K562 (cell line): Measurements from ENCODE around the gene HOXB8. TPM values are rescaled to one million over a fixed set of nuclear protein-coding genes. Genes with fewer than 3 reads are reported as not detected.

Source experiments
- ATF4 ChIP-seq: fragments of 450-650 bp; formaldehyde crosslinking; IDR thresholded peaks from 2 replicates; pipeline ENCODE4 v1.4.0; 2022; ENCODE audit warnings: mild to moderate bottlenecking, moderate library complexity
- DMBX1 ChIP-seq: fragments of 250-450 bp; sonication (Bioruptor Pico); IDR thresholded peaks from 2 replicates; pipeline ENCODE4 v1.8.0; 2022; ENCODE audit warnings: inconsistent platforms, mild to moderate bottlenecking, moderate library complexity, borderline replicate concordance
- DPF2 ChIP-seq: fragments of 450-650 bp; IDR thresholded peaks from 2 replicates; pipeline ENCODE4 v1.6.1; 2016
- ETS2 ChIP-seq: IDR thresholded peaks from 2 replicates; pipeline ENCODE4 v1.6.1; 2016; ENCODE audit warnings: borderline replicate concordance, missing genetic modification characterization, mild to moderate bottlenecking, moderate library complexity, missing compliant biosample characterization; ENCODE audit not compliant: poor library complexity, severe bottlenecking
- HNRNPLL ChIP-seq: fragments of 200-400 bp; formaldehyde crosslinking; IDR thresholded peaks from 2 replicates; pipeline ENCODE4 v1.6.1; 2017; ENCODE audit warnings: low read length, low read depth, mild to moderate bottlenecking; ENCODE audit not compliant: poor library complexity, severe bottlenecking
- MTA1 ChIP-seq: fragments of 450-650 bp; IDR thresholded peaks from 2 replicates; pipeline ENCODE4 v1.6.1; 2017; ENCODE audit warnings: borderline replicate concordance
- MTA2 ChIP-seq: fragments of 450-650 bp; IDR thresholded peaks from 2 replicates; pipeline ENCODE4 v1.6.1; 2016; ENCODE audit warnings: low read depth
- NR1H2 ChIP-seq: sonication (generic); formaldehyde crosslinking; IDR thresholded peaks from 2 replicates; pipeline ENCODE4 v1.4.0; 2020; ENCODE audit warnings: mild to moderate bottlenecking, missing genetic modification reagents
- POLR3A ChIP-seq: IDR thresholded peaks from 2 replicates; pipeline ENCODE4 v1.6.1; 2011; ENCODE audit warnings: borderline replicate concordance, mild to moderate bottlenecking, moderate library complexity; ENCODE audit not compliant: insufficient read length, insufficient read depth; ENCODE audit errors: extremely low read depth
- SIN3A ChIP-seq, 2 experiments: fragments of 150-350 bp in 1 of 2; IDR thresholded peaks; 2 replicates each; pipeline ENCODE4 v1.6.1; 2011 to 2016; ENCODE audit warnings: borderline replicate concordance in 2 of 2, low read depth in 2 of 2, low read length in 2 of 2, mild to moderate bottlenecking in 2 of 2, moderate library complexity in 2 of 2; ENCODE audit not compliant: control insufficient read depth in 1 of 2
- SNRNP70 ChIP-seq: fragments of 200-400 bp; formaldehyde crosslinking; optimal IDR thresholded peaks from 2 replicates; pipeline ENCODE3; 2017; ENCODE audit warnings: low read depth, low read length
- ZNF696 ChIP-seq: fragments of 250-450 bp; sonication (Bioruptor Pico); conservative IDR thresholded peaks from 2 replicates; pipeline ENCODE4 v1.4.0; 2020; ENCODE audit warnings: mild to moderate bottlenecking, moderate library complexity
- ZNF699 ChIP-seq: fragments of 250-450 bp; sonication (Bioruptor Pico); IDR thresholded peaks from 2 replicates; pipeline ENCODE4 v1.8.0; 2021; ENCODE audit warnings: mild to moderate bottlenecking, moderate library complexity; ENCODE audit not compliant: insufficient replicate concordance
- polyA plus RNA-seq, 8 experiments: library from polyadenylated mRNA; depleted of rRNA in 4 of 8; stranded (reverse) in 5 of 8; unstranded in 3 of 8; fragments of >200 nt; fragmentation: Nextera tagmentation in 2 of 8; fragmentation: Illumina TruSeq in 1 of 8; extraction: Ambion mirVana in 2 of 8; extraction: Trizol in 1 of 8; gene quantifications; 2 replicates each; pipeline versions ENCODE4 v1.2.1 to v1.2.3, GENCODE V29; 2011 to 2014; ENCODE audit warnings: inconsistent platforms in 1 of 8, missing spikeins in 1 of 8
- total RNA-seq, 7 experiments: library from RNA; depleted of rRNA in 6 of 7; stranded (reverse); fragments of >200 nt in 6 of 7; fragmentation: Illumina TruSeq in 2 of 7; extraction: Trizol in 2 of 7; gene quantifications; 2 replicates each; pipeline versions ENCODE4 v1.2.1 to v1.2.3, GENCODE V29; 2011 to 2021; ENCODE audit warnings: low replicate concordance in 1 of 7
- TF ChIP-seq, protein P1 (sequence below), 2 experiments: fragments of 450-650 bp; formaldehyde crosslinking in 1 of 2; IDR thresholded peaks; 2 replicates each; pipeline versions ENCODE4 v1.4.0 to v1.6.1; 2014 to 2020; ENCODE audit warnings: mild to moderate bottlenecking in 2 of 2, borderline replicate concordance in 1 of 2, low read depth in 1 of 2
- TF ChIP-seq, protein P2 (sequence below): fragments of 450-650 bp; formaldehyde crosslinking; IDR thresholded peaks from 2 replicates; pipeline ENCODE4 v1.4.0; 2020; ENCODE audit warnings: mild to moderate bottlenecking

Gene HOXB8
- total and polyA plus RNA-seq, 9 of the 15 experiments (the other 6 are each of a cell fraction or from before 2014, with no cell fraction given), result 0.52 to 23.8 (median 3.6) TPM

GRCh38 chr17:48626245-48627117 lies 11.4 kb upstream of the HOXB8 start, which contains the start of gene HOXB9 (continued):
- TF ChIP-seq SIN3A (IDR thresholded peaks at IDR 0.05; ENCODE audit: borderline replicate concordance in 2 of 2, control insufficient read depth in 1 of 2, low read depth in 2 of 2, low read length in 2 of 2), result peak; percentile 10 to 65; a peak in 1 of 4 replicates
- TF ChIP-seq ZNF699 (CRISPR knock-in tag), result no peak
- peak; percentile 52 for TF ChIP-seq HNRNPLL
- no peak for TF ChIP-seq DMBX1
- peak; percentile 86 for TF ChIP-seq DPF2
- TF ChIP-seq ETS2, result no peak
- TF ChIP-seq, protein P1, sequence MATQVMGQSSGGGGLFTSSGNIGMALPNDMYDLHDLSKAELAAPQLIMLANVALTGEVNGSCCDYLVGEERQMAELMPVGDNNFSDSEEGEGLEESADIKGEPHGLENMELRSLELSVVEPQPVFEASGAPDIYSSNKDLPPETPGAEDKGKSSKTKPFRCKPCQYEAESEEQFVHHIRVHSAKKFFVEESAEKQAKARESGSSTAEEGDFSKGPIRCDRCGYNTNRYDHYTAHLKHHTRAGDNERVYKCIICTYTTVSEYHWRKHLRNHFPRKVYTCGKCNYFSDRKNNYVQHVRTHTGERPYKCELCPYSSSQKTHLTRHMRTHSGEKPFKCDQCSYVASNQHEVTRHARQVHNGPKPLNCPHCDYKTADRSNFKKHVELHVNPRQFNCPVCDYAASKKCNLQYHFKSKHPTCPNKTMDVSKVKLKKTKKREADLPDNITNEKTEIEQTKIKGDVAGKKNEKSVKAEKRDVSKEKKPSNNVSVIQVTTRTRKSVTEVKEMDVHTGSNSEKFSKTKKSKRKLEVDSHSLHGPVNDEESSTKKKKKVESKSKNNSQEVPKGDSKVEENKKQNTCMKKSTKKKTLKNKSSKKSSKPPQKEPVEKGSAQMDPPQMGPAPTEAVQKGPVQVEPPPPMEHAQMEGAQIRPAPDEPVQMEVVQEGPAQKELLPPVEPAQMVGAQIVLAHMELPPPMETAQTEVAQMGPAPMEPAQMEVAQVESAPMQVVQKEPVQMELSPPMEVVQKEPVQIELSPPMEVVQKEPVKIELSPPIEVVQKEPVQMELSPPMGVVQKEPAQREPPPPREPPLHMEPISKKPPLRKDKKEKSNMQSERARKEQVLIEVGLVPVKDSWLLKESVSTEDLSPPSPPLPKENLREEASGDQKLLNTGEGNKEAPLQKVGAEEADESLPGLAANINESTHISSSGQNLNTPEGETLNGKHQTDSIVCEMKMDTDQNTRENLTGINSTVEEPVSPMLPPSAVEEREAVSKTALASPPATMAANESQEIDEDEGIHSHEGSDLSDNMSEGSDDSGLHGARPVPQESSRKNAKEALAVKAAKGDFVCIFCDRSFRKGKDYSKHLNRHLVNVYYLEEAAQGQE (IDR thresholded peaks at IDR 0.05; ENCODE audit: borderline replicate concordance), result no peak; the same call in 1 of the 2 replicates
- TF ChIP-seq, protein P1 (CRISPR knock-in tag; IDR thresholded peaks at IDR 0.05; ENCODE audit: low read depth), result no peak
- no peak for TF ChIP-seq SNRNP70
- TF ChIP-seq MTA1, result peak; percentile 32; the same call in 1 of the 2 replicates
- no peak for TF ChIP-seq ZNF696 (CRISPR knock-in tag)
- TF ChIP-seq, protein P2, sequence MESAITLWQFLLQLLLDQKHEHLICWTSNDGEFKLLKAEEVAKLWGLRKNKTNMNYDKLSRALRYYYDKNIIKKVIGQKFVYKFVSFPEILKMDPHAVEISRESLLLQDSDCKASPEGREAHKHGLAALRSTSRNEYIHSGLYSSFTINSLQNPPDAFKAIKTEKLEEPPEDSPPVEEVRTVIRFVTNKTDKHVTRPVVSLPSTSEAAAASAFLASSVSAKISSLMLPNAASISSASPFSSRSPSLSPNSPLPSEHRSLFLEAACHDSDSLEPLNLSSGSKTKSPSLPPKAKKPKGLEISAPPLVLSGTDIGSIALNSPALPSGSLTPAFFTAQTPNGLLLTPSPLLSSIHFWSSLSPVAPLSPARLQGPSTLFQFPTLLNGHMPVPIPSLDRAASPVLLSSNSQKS (CRISPR knock-in tag), result no peak
- no peak for TF ChIP-seq POLR3A
- TF ChIP-seq ATF4, result peak; percentile 98
- peak; percentile 33; the same call in 1 of the 2 replicates for TF ChIP-seq MTA2
- no peak for TF ChIP-seq NR1H2 (CRISPR knock-in tag)
